GM23338 (cell line): ENCODE results near the gene PALM.

Source experiments
- EZH2 ChIP-seq: fragments of 200-600 bp; sonication (generic); IDR thresholded peaks from one replicate; pipeline ENCODE4 v1.8.0; 2017; ENCODE audit warnings: antibody characterized with exemption, mild to moderate bottlenecking, low read depth; ENCODE audit not compliant: unreplicated experiment
- EZH2phosphoT487 ChIP-seq: fragments of 200-600 bp; sonication (generic); IDR thresholded peaks from one replicate; pipeline ENCODE4 v1.8.1; 2018; ENCODE audit warnings: antibody characterized with exemption; ENCODE audit not compliant: unreplicated experiment
- POLR2AphosphoS5 ChIP-seq: IDR thresholded peaks from 2 replicates; pipeline ENCODE4 v1.6.1; 2016; ENCODE audit warnings: antibody characterized with exemption, low read depth
- TF ChIP-seq, protein P1 (sequence below), 2 experiments: fragments of 200-600 bp in 1 of 2; sonication (generic) in 1 of 2; conservative IDR thresholded peaks; 2 replicates each; pipeline versions ENCODE4 v1.5.1 to v1.6.1; 2016 to 2017; ENCODE audit warnings: antibody characterized with exemption in 2 of 2, low read depth in 2 of 2, mild to moderate bottlenecking in 2 of 2, moderate library complexity in 1 of 2
- TF ChIP-seq, protein P2 (sequence below): IDR thresholded peaks from one replicate; pipeline ENCODE4 v1.6.1; 2018; ENCODE audit warnings: antibody characterized with exemption; ENCODE audit not compliant: unreplicated experiment

DNA sequence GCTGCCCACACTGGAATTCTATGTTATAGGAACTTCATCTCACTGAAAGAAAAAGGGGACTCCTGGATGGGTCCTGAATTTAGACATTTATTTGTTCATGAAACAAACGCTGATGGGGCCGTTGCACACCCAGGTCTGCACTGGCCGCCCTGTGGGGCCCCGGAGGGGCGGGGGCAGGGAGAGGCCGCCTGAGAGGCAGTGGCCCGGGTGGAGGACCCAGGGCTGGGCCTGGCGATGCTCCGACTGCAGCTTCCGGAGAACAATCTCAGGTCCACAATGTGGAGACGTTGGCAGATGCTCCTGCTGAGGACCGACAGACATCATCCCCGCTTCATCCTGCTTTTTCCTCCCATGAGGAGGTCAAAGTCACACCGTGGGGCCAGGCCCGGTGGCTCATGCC lies 72.2 kb downstream of the PALM start:
- TF ChIP-seq, protein P1, sequence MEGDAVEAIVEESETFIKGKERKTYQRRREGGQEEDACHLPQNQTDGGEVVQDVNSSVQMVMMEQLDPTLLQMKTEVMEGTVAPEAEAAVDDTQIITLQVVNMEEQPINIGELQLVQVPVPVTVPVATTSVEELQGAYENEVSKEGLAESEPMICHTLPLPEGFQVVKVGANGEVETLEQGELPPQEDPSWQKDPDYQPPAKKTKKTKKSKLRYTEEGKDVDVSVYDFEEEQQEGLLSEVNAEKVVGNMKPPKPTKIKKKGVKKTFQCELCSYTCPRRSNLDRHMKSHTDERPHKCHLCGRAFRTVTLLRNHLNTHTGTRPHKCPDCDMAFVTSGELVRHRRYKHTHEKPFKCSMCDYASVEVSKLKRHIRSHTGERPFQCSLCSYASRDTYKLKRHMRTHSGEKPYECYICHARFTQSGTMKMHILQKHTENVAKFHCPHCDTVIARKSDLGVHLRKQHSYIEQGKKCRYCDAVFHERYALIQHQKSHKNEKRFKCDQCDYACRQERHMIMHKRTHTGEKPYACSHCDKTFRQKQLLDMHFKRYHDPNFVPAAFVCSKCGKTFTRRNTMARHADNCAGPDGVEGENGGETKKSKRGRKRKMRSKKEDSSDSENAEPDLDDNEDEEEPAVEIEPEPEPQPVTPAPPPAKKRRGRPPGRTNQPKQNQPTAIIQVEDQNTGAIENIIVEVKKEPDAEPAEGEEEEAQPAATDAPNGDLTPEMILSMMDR (conservative IDR thresholded peaks at IDR 0.05; ENCODE audit: low read depth in 2 of 2), result no peak
- TF ChIP-seq POLR2AphosphoS5 (no peak), EZH2 (no peak), EZH2phosphoT487 (no peak)
- TF ChIP-seq, protein P2, sequence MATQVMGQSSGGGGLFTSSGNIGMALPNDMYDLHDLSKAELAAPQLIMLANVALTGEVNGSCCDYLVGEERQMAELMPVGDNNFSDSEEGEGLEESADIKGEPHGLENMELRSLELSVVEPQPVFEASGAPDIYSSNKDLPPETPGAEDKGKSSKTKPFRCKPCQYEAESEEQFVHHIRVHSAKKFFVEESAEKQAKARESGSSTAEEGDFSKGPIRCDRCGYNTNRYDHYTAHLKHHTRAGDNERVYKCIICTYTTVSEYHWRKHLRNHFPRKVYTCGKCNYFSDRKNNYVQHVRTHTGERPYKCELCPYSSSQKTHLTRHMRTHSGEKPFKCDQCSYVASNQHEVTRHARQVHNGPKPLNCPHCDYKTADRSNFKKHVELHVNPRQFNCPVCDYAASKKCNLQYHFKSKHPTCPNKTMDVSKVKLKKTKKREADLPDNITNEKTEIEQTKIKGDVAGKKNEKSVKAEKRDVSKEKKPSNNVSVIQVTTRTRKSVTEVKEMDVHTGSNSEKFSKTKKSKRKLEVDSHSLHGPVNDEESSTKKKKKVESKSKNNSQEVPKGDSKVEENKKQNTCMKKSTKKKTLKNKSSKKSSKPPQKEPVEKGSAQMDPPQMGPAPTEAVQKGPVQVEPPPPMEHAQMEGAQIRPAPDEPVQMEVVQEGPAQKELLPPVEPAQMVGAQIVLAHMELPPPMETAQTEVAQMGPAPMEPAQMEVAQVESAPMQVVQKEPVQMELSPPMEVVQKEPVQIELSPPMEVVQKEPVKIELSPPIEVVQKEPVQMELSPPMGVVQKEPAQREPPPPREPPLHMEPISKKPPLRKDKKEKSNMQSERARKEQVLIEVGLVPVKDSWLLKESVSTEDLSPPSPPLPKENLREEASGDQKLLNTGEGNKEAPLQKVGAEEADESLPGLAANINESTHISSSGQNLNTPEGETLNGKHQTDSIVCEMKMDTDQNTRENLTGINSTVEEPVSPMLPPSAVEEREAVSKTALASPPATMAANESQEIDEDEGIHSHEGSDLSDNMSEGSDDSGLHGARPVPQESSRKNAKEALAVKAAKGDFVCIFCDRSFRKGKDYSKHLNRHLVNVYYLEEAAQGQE, result no peak
